Measurements from ENCODE around the gene BRAF.
"Not testable (repeated sequence)": the region's sequence is repeated elsewhere in the genome, so short reads cannot be mapped to it uniquely, and the experiment has no call there.

BRAF gene

DNA sequence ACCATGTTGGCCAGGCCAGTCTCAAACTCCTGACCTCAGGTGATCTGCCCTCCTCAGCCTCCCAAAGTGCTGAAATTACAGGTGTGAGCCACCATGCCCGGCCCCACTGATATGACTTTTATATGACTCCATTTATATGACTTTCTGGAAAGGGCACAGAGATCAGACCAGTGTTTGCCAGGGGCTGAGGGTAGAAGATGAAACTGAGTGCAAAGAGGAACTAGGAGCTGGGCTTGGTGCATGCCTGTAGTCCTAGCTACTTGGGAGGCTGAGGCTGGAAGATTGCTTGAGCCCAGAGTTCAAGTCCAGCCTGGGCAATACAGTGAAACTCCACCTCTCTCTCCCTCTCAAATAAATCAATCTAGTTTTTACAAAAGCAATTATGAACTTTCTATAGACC lies 7.5 kb downstream of the BRAF start:
- no peak for DNase-seq

DNA sequence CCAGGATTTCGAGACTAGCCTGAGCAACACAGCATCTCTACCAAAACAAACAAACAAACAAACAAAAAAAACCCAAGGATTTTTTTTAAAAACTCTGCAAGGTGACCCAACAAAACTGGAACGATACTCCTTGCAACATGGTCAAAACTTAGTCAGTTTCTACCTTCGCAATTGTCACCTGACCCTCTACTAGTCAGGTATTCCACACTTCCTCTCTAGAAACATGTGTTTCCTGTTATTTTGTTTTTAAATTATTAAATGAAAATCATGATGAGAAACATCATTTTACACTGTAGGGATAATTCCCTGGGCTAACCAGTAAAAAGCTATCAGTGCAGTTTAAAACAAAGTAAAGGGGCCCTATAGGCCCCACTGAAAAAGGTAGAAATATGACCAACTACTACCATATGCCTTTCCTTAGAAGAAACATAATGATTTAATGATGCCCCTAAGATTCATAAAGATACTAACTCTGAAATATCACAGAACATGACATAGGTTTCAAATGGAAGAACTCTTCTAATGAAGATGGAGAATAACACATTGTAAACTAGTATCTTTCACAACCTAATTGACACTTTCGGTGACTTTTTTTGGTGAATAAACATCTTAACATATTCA lies 8.7 kb downstream of the BRAF start:
- no peak for DNase-seq

GRCh38 chr7:140914083-140914482 lies 10.6 kb downstream of the BRAF start:
- no peak for DNase-seq

- not testable (repeated sequence) for DNase-seq
Measured at GRCh38 chr7:140913596-140913928, 11.2 kb downstream of the BRAF start.

DNA sequence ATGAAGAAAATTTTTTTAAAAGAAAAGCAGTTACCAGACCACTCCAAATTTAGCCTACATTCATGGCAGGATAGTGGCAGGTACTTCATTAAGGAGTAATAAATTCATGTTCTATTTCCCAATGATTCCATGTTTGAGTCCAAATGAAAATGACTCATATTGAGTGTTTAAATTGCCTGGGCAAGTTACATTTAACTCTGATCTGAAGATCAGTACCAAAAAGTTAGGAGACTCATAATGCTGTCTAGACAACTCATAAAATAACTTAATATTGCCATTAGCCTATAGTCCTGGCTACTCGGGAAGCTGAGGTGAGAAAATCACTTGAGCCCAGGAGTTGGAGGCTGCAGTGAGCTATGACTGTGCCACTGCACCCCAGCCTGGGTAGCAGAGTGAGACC lies 13.0 kb downstream of the BRAF start:
- no peak for DNase-seq

DNA sequence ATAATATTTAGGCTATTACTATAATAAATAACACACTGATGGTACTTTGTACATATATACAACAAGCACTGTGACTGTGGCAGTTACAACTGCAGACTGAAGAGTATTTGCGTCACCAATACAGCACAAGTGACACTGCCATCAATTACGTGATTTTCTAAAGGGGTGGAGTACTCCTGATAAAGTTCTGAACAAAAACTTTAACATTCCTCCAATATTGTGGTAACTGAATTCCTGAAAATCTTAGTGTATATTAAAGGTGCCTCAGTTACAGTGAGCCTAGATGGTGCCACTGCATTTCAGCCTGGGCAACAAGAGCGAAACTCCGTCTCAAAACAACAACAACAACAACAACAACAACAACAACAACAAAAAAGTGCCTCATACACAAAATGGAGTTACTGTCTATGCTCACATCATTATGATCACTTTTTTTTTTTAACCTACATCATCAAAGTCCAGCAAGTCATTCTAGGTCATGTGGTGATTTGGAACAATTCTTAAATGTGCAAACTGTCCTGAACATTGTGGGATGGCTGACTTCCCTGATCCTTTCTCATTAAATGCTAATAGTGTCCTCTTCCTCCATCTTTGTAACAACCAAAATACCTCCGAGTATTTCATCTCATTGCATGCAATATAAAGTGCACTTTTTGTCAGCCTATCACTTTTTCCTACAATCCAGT lies 15.1 kb downstream of the BRAF start:
- DNase-seq = no peak

- DNase-seq = no peak
Measured at GRCh38 chr7:140908361-140908760, 16.4 kb downstream of the BRAF start.

GRCh38 chr7:140903741-140904480 lies 20.8 kb downstream of the BRAF start:
- no peak for DNase-seq

- no peak for DNase-seq
Measured at GRCh38 chr7:140902303-140902953, 22.3 kb downstream of the BRAF start.

DNA sequence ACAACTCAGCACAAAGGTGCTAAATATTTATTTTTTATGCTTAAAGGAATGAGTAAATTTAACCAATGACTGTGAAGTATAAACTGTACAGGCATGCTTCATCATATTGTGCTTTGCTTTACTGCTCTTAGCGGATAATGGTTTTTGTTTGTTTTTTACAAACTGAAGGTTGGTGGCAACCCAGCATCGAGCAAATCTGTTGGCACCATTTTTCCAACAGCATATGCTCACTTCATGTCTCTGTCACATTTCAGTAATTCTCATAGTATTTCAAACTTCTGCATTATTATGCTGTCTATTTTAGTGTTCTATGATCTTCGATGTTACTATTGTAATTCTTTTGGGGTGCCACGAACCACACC lies 22.8 kb downstream of the BRAF start:
- DNase-seq = no peak

- DNase-seq = no peak
Measured at GRCh38 chr7:140899883-140900282, 24.8 kb downstream of the BRAF start.

DNA sequence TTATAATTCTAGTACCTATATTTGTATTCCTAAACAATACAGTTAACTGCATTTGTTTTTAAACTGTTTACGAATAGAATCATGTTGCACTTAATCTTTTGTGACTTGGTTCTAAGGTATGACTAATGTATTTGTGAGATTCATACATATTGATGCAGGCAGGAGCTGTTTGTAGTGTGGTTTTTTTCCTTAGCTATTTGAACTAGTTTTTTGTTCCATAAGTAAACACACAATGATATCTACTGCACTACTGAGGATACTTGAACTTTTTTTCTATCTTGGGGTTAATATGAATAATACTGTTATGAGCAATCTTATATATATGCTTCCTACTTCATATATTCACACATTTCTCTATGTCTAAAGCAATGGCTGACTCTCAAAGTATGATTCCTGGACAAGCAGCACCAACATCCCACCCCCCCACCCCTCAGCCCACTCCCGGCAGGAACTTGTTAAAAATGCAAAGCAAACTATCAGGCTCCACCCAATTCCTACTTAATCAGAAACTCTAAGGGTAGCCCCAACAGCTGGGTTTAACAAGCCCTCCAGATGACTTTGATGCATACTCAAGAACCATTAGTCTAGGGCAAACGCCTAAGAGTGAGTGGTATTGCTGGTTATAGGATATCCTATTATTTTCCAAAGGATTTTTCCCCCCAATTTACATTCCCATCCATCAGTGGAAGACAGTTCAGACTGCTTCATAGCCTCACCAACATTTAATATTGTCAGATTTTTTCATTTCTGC lies 25.8 kb downstream of the BRAF start:
- DNase-seq = no peak

GRCh38 chr7:140896996-140897395 lies 27.7 kb downstream of the BRAF start:
- no peak for DNase-seq

GRCh38 chr7:140889645-140890044 lies 35.1 kb downstream of the BRAF start:
- DNase-seq = no peak

DNA sequence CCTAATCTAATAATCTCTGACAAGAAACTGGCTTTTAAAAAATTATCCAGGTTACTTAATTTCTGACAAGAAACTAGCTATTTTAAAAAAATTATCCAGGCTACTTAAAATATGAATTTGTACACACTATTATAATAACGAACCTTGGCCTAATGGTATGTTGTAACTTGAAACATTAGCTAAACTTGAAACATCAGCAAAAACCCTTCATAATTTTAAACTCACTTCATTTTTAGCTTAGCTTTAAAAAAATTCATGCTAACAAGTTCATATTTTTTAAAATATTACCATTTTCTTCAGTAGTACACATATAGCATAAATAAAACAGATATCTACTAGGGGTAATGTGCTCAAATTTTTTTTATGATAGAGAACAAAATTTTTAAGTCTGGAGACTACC lies 35.6 kb downstream of the BRAF start:
- DNase-seq = no peak

DNA sequence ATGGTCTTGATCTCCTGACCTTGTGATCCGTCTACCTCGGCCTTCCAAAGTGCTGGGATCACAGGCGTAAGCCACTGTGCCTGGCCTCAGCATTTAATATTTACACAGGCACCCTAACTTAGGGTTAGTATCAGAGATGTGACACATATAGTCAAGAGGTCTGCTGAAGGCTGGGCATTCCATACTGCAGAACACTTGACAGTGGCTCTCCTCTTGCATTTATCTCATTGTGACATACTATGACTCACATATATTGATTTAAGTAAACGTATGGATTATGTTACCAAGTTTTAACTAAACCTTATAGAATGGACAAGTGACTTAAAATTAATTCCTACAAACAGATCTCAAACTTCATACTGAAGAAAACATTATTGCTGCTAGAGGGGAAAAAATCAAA lies 36.6 kb downstream of the BRAF start:
- no peak for DNase-seq

- no peak for DNase-seq
Measured at GRCh38 chr7:140885735-140886334, 38.9 kb downstream of the BRAF start.

- no peak for DNase-seq
Measured at GRCh38 chr7:140883378-140883777, 41.4 kb downstream of the BRAF start.

DNA sequence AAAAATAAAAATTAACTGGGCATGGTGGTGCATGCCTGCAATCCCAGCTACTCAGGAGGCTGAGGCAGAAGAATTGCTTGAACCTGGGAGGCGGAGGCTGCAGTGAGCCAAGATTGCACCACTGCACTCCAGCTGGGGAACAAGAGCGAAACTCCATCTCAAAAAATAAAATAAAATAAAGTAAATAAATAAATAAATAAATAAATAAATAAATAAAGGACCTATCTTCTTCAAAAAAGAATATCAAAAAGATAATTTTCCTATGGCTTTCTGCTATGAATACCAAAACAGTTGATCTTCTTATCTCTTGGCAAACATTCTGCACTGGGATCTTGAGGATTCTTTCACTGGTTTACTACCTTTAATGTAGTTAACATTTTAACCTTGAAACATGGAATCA lies 41.9 kb downstream of the BRAF start:
- DNase-seq = not testable (repeated sequence)

DNA sequence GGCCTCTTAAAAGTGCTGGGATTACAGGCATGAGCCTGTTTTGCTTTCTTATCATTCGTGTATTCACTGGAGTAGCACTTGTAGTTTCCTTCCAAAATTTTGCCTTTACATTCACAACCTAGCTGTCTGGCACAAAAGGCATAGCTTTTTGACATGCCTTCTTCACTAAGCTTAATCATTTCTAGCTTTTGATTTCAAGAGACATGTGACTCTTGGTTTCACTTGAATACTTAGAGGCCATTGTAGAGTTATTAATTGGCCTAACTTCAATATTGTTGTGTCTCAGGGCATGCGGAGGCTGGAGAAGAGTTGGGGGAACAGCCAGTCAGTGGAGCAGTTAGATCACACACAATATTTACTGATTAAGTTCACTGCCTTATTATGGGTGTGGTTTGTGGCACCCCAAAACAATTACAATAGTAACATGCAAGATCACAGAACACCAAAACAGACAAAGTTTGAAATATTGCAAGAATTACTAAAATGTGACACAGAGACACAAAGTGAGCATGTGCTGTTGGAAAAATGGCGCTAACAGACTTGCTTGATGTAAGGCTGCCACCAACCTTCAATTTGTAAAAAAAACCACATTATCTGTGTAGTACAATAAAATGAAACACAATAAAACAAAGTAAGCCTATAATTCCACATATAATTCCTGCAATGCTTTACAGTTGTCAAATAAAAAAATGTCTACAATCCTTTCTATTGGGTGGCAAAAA lies 43.1 kb downstream of the BRAF start:
- DNase-seq = no peak

DNA sequence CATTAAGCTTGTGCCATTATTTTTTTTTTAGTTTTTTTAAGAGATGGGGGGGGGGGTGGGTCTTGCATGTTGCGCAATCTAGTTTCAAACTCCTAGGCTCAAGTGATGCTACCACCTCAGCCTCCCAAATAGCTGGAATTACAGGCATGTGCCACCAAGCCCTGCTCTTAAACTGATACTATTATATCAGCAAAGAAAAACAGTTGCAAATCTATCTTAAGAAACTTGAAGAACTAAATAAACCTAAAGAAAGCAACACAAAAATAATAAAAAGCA lies 47.5 kb downstream of the BRAF start:
- DNase-seq = no peak

- no peak for DNase-seq
Measured at GRCh38 chr7:140876519-140877248, 48.0 kb downstream of the BRAF start.
